Esophagus (tissue), 2 donors: ENCODE results near the gene PPCS. TPM values are rescaled to one million over a fixed set of nuclear protein-coding genes. Genes with fewer than 3 reads are reported as not detected.

Source experiments
- H3K27ac ChIP-seq, 2 donors: one replicate each; pipeline ENCODE4 v1.5.1; 2013; ENCODE audit warnings: low read depth in 2 of 2, mild to moderate bottlenecking in 2 of 2, inconsistent platforms in 1 of 2, low read length in 1 of 2, moderate library complexity in 1 of 2
- H3K27me3 ChIP-seq, 2 donors: one replicate each; pipeline ENCODE4 v1.6.1; 2013; ENCODE audit warnings: low read length in 2 of 2, control low read depth in 1 of 2, mild to moderate bottlenecking in 1 of 2; ENCODE audit not compliant: insufficient read depth in 2 of 2, control insufficient read depth in 1 of 2
- H3K36me3 ChIP-seq, 2 donors: one replicate each; pipeline ENCODE4 v1.6.1; 2013; ENCODE audit warnings: low read length in 1 of 2; ENCODE audit not compliant: control insufficient read depth in 2 of 2, insufficient read depth in 2 of 2
- H3K4me1 ChIP-seq, 2 donors: one replicate each; pipeline ENCODE4 v1.6.1; 2013; ENCODE audit warnings: low read length in 1 of 2; ENCODE audit not compliant: control insufficient read depth in 2 of 2, insufficient read depth in 2 of 2
- H3K4me3 ChIP-seq, 2 donors: one replicate each; pipeline ENCODE4 v1.5.1; 2013; ENCODE audit warnings: low read length in 2 of 2, mild to moderate bottlenecking in 2 of 2, low read depth in 1 of 2, moderate library complexity in 1 of 2
- H3K9me3 ChIP-seq, 2 donors: one replicate each; pipeline ENCODE4 v1.6.1; 2013; ENCODE audit warnings: mild to moderate bottlenecking in 2 of 2, low read depth in 1 of 2, low read length in 1 of 2, moderate library complexity in 1 of 2; ENCODE audit not compliant: control insufficient read depth in 2 of 2, insufficient read depth in 1 of 2
- WGBS, 2 donors: extraction: QIAGEN DNeasy Blood & Tissue Kit; methylation state at CpG; one replicate each; pipeline ENCODE4 v1.1.7; 2013; 5-methylcytosine and 5-hydroxymethylcytosine counted together
- polyA plus RNA-seq, 2 donors: library from polyadenylated mRNA; stranded (reverse); fragments of 200-250 nt; gene quantifications; one replicate each; pipeline ENCODE4 v1.2.3, GENCODE V29; 2013
- donor health status: healthy with polysubstance abuse.
- donor health status: Bipolar disorder and iron deficiency.

The PPCS gene
- polyA plus RNA-seq, 2 donors = 68.4 to 157 TPM

- no peaks in the 10 kb centered on the region for H3K36me3 ChIP-seq
- H3K27ac ChIP-seq = no peak overlapping the region
- no peaks in the 10 kb centered on the region for H3K9me3 ChIP-seq
- H3K27me3 ChIP-seq = no peaks in the 10 kb centered on the region
- H3K4me3 ChIP-seq = no peak overlapping the region
- no peaks in the 10 kb centered on the region for H3K4me1 ChIP-seq
Observed at GRCh38 chr1:42449256-42449655, 7.1 kb upstream of the PPCS start.

- 58 to 83% methylated on average over 1 of the region's 1 CpG for WGBS, 2 donors
- H3K27ac ChIP-seq = no peak overlapping the region
- H3K36me3 ChIP-seq = no peaks in the 10 kb centered on the region
Observed at GRCh38 chr1:42450061-42450460, 6.3 kb upstream of the PPCS start.

GRCh38 chr1:42453386-42453785, 3.0 kb upstream of the PPCS start:
- no peak overlapping the region for H3K27ac ChIP-seq
- WGBS, 2 donors = 70 to 80% methylated on average over 4 of the region's 4 CpGs

More at GRCh38 chr1:42450061-42450460, 6.3 kb upstream of the PPCS start:
- H3K4me3 ChIP-seq = no peak overlapping the region
- no peaks in the 10 kb centered on the region for H3K4me1 ChIP-seq
- no peaks in the 10 kb centered on the region for H3K27me3 ChIP-seq
- H3K9me3 ChIP-seq = no peaks in the 10 kb centered on the region

GRCh38 chr1:42454403-42454802, 1.9 kb upstream of the PPCS start:
- H3K27ac ChIP-seq = no peak overlapping the region
- 96 to 98% methylated on average over 5 of the region's 5 CpGs for WGBS, 2 donors

More at GRCh38 chr1:42453386-42453785, 3.0 kb upstream of the PPCS start:
- no peaks in the 10 kb centered on the region for H3K27me3 ChIP-seq
- no peak overlapping the region for H3K4me3 ChIP-seq
- H3K36me3 ChIP-seq = no peaks in the 10 kb centered on the region
- no peaks in the 10 kb centered on the region for H3K9me3 ChIP-seq
- peaks cover 0 to 3% of the 10 kb centered on the region in 2 donors for H3K4me1 ChIP-seq

DNA sequence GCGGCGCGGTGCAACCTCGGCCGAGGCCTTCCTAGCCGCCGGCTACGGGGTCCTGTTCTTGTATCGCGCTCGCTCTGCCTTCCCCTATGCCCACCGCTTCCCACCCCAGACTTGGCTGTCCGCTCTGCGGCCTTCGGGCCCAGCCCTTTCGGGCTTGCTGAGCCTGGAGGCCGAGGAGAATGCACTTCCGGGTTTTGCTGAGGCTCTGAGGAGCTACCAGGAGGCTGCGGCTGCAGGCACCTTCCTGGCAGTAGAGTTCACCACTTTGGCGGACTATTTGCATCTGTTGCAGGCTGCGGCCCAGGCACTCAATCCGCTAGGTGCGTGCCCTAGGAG, 379 bp downstream of the PPCS start:
- Histone ChIP-seq H3K4me3 (peak overlapping the region; percentile 85 to 89), H3K27ac (peak overlapping the region; percentile 92 to 97), H3K36me3 (peaks cover 3 to 8% of the 10 kb centered on the region in 2 donors), H3K9me3 (no peaks in the 10 kb centered on the region), H3K4me1 (peaks cover 0 to 3% of the 10 kb centered on the region in 2 donors), H3K27me3 (no peaks in the 10 kb centered on the region)
- WGBS, 2 donors = 0 to 1% methylated on average over 22 to 23 of the region's 23 CpGs

More at GRCh38 chr1:42454403-42454802, 1.9 kb upstream of the PPCS start:
- no peak overlapping the region for H3K4me3 ChIP-seq
- H3K4me1 ChIP-seq = peaks cover 0 to 3% of the 10 kb centered on the region in 2 donors
- peaks cover 3% of the 10 kb centered on the region in 2 donors for H3K36me3 ChIP-seq
- no peaks in the 10 kb centered on the region for H3K27me3 ChIP-seq
- no peaks in the 10 kb centered on the region for H3K9me3 ChIP-seq

DNA sequence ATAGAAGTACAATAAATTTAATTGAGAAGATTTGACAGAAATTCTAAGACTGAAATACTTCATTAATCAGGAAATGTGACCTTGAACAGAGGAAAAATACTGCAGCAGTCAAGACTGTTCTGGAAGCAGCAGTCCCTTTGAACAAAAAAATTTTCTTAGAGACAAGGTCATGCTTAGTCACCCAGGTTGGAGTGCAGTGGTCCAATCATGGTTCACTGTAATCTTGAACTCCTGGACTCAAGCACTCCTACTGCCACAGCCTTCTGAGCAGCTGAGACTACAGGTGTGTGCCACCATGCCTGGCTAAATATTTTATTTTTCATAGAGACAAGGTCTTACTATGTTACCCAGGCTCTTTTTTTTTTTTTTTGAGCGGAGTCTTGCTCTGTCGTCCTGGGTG, 4.9 kb downstream of the PPCS start:
- Histone ChIP-seq H3K4me1 (no peaks in the 10 kb centered on the region), H3K27me3 (no peaks in the 10 kb centered on the region), H3K9me3 (no peaks in the 10 kb centered on the region), H3K27ac (no peak overlapping the region), H3K4me3 (no peak overlapping the region), H3K36me3 (peaks cover 3 to 8% of the 10 kb centered on the region in 2 donors)
- WGBS, 2 donors = 74 to 82% methylated on average over 2 of the region's 2 CpGs

GRCh38 chr1:42462828-42463763, 6.8 kb downstream of the PPCS start, which contains the start of gene CCDC30:
Gene CCDC30 (plus strand): TSS chr1:42463286. CDS start chr1:42480552, 17,266 bp downstream.
- H3K27me3 ChIP-seq = no peaks in the 10 kb centered on the region
- H3K27ac ChIP-seq = peak within 1 kb of the TSS in 1 of 2 donors; percentile 15
- H3K36me3 ChIP-seq = peaks cover 3 to 8% of the 10 kb centered on the region in 2 donors
- 1 to 2% methylated on average over 59 of the region's 59 CpGs for WGBS, 2 donors
- no peaks in the 10 kb centered on the region for H3K9me3 ChIP-seq
- peak within 1 kb of the TSS; percentile 67 to 93 for H3K4me3 ChIP-seq
- no peaks in the 10 kb centered on the region for H3K4me1 ChIP-seq

GRCh38 chr1:42463921-42464320, 7.6 kb downstream of the PPCS start:
- Histone ChIP-seq H3K9me3 (no peaks in the 10 kb centered on the region), H3K4me3 (peak overlapping the region in 1 of 2 donors; percentile 93), H3K4me1 (no peaks in the 10 kb centered on the region), H3K27me3 (no peaks in the 10 kb centered on the region), H3K36me3 (peaks cover 3 to 8% of the 10 kb centered on the region in 2 donors), H3K27ac (no peak overlapping the region)
- 76 to 79% methylated on average over 3 of the region's 3 CpGs for WGBS, 2 donors

- Histone ChIP-seq H3K4me3 (no peak overlapping the region), H3K36me3 (no peaks in the 10 kb centered on the region), H3K27me3 (no peaks in the 10 kb centered on the region), H3K4me1 (no peaks in the 10 kb centered on the region), H3K27ac (no peak overlapping the region), H3K9me3 (no peaks in the 10 kb centered on the region)
- WGBS, 2 donors = 82% methylated on average over 2 of the region's 2 CpGs
Observed at GRCh38 chr1:42466030-42466429, 9.7 kb downstream of the PPCS start.

GRCh38 chr1:42469727-42470126, 13.4 kb downstream of the PPCS start:
- H3K9me3 ChIP-seq = no peaks in the 10 kb centered on the region
- no peak overlapping the region for H3K27ac ChIP-seq
- H3K4me3 ChIP-seq = no peak overlapping the region
- H3K27me3 ChIP-seq = no peaks in the 10 kb centered on the region
- WGBS, 2 donors = 89 to 100% methylated on average over 2 of the region's 2 CpGs
- H3K36me3 ChIP-seq = no peaks in the 10 kb centered on the region
- H3K4me1 ChIP-seq = no peaks in the 10 kb centered on the region
